Measurements from ENCODE around the gene MAST3.

DNA sequence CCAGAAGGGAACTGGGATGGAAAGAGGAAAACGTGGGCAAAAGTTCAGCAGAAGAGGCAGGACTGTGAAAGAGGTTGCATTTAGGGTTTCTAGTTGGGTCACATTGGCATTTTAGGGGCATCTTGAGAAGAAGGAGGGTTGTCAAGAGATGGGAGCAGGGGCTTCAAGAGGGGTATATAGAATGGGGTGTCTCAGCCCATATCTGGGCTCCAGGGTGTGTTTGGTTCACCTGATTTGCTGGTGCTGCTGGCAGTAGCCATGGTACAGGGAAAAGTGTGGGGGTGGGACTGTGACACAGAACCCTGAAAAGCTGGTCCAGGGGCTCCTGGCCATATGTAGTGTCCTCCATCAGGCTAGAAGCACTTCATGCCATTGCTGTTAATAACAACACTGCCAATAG, 22.5 kb downstream of the MAST3 start:
- TF ChIP-seq, protein P1, sequence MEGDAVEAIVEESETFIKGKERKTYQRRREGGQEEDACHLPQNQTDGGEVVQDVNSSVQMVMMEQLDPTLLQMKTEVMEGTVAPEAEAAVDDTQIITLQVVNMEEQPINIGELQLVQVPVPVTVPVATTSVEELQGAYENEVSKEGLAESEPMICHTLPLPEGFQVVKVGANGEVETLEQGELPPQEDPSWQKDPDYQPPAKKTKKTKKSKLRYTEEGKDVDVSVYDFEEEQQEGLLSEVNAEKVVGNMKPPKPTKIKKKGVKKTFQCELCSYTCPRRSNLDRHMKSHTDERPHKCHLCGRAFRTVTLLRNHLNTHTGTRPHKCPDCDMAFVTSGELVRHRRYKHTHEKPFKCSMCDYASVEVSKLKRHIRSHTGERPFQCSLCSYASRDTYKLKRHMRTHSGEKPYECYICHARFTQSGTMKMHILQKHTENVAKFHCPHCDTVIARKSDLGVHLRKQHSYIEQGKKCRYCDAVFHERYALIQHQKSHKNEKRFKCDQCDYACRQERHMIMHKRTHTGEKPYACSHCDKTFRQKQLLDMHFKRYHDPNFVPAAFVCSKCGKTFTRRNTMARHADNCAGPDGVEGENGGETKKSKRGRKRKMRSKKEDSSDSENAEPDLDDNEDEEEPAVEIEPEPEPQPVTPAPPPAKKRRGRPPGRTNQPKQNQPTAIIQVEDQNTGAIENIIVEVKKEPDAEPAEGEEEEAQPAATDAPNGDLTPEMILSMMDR (IDR thresholded peaks at IDR 0.05) = no peak
- TF ChIP-seq POLR2AphosphoS5 (IDR thresholded peaks at IDR 0.05) = no peak

Measured in prostate gland (tissue), 2 donors.